ENCODE measurements around the gene KHSRP.

KHSRP gene

GRCh38 chr19:6466526-6467248 lies 42.1 kb upstream of the KHSRP start:
- DNase-seq (ENCODE audit: low spot score) = no peak
- in situ Hi-C loops (cut with MboI; ENCODE audit: low sequenced_read_pairs, unreplicated experiment) = no loop called here
- TF ChIP-seq CTCF (IDR thresholded peaks at IDR 0.05; ENCODE audit: borderline replicate concordance, control extremely low read depth, extremely low read depth, insufficient read depth, missing control alignments) = no peak

DNA sequence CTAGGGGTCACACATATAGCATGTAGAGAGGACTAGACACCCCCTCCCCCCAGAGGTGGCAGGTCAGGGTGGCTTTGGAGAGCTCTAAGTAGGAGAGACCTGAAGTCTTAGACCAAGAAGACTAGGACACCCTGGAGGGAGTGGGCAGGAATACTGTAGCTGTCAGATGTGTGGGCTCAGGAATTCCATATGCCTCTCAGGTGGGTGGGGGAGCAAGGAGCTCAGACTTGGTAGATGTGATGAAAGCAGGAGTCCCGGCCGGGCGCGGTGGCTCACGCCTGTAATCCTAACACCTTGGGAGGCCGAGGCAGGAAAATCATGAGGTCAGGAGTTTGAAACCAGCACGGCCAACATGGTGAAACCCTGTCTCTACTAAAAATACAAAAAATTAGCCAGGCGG lies 41.1 kb upstream of the KHSRP start:
- DNase-seq (ENCODE audit: low spot score) = no peak
- TF ChIP-seq CTCF (IDR thresholded peaks at IDR 0.05; ENCODE audit: borderline replicate concordance, control extremely low read depth, extremely low read depth, insufficient read depth, missing control alignments) = no peak
- in situ Hi-C loops (cut with MboI; ENCODE audit: low sequenced_read_pairs, unreplicated experiment) = no loop called here

- no peak for DNase-seq (ENCODE audit: low spot score)
- in situ Hi-C loops (cut with MboI; ENCODE audit: low sequenced_read_pairs, unreplicated experiment) = no loop called here
- TF ChIP-seq CTCF (IDR thresholded peaks at IDR 0.05; ENCODE audit: borderline replicate concordance, control extremely low read depth, extremely low read depth, insufficient read depth, missing control alignments) = no peak
Measured at GRCh38 chr19:6465006-6465405, 40.4 kb upstream of the KHSRP start.

DNA sequence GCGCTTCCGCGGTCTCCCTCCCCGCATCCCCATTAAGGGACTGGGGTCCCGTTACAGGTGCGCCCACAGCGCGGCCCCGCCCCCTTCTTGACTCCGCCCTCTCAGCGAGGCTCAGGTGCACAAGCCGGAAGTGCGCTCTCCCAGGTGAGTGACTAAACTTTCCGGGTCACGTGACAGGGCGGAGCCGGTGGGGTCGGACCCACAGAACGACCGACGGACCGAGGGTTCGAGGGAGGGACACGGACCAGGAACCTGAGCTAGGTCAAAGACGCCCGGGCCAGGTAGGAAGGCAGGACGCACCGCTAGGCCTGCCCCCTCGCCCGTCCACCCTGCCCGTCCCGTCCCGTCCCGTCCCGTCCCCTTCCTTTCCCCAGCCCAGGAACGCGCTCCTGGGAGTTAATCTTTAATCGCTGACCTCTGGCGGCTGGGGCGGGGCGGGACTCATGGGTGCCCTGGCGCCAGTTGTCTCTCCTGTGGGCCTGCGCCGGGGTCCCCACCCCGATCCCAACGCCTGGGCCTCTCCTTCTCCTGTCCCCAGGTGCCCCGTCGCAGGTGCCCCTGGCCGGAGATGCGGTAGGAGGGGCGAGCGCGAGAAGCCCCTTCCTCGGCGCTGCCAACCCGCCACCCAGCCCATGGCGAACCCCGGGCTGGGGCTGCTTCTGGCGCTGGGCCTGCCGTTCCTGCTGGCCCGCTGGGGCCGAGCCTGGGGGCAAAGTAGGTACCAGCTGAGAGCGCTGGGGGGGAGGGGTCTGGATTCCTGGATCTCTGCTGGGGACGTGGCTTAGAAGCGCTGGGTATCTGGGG lies 39.7 kb upstream of the KHSRP start, which contains the start of gene CRB3:
Gene CRB3, plus strand, starts transcription at position 202 of the 804 bp plus-strand sequence. Its CDS starts 431 bp downstream, at position 633.
- TF ChIP-seq CTCF (IDR thresholded peaks at IDR 0.05; ENCODE audit: borderline replicate concordance, control extremely low read depth, extremely low read depth, insufficient read depth, missing control alignments) = no peak
- in situ Hi-C loops (cut with MboI; ENCODE audit: low sequenced_read_pairs, unreplicated experiment) = no loop called here
- DNase-seq (ENCODE audit: low spot score) = no peak

GRCh38 chr19:6460099-6460884 lies 35.7 kb upstream of the KHSRP start:
- in situ Hi-C loops (cut with MboI; ENCODE audit: low sequenced_read_pairs, unreplicated experiment) = no loop called here
- TF ChIP-seq CTCF (IDR thresholded peaks at IDR 0.05; ENCODE audit: borderline replicate concordance, control extremely low read depth, extremely low read depth, insufficient read depth, missing control alignments) = peak; percentile 36

More at GRCh38 chr19:6460099-6460884, 35.7 kb upstream of the KHSRP start:
- peak; percentile 97 for DNase-seq (ENCODE audit: low spot score)
